Tibial artery (tissue), 4 donors: ENCODE measurements around the gene PALD1.

ENCODE experiments used
- DNase-seq, 2 donors: peaks; one replicate each; pipeline ENCODE4 v3.0.0-alpha.2; 2019
- H3K27ac ChIP-seq, 2 donors: fragments of 200-600 bp; sonication (generic) in 1 of 2; 1 replicate in 1 of 2; 2 replicates in 1 of 2; pipeline ENCODE4 v1.5.1; 2018 to 2019; ENCODE audit warnings: mild to moderate bottlenecking in 1 of 2
- H3K27me3 ChIP-seq, 2 donors: fragments of 200-600 bp; sonication (generic) in 1 of 2; one replicate each; pipeline versions ENCODE4 v1.5.1 to v1.6.0; 2016 to 2019
- H3K36me3 ChIP-seq, 3 donors: fragments of 200-600 bp; sonication (generic) in 2 of 3; one replicate each; pipeline ENCODE4 v1.5.1; 2016 to 2019; ENCODE audit warnings: mild to moderate bottlenecking in 2 of 3
- H3K4me1 ChIP-seq, 4 donors: fragments of 200-600 bp; sonication (generic) in 2 of 4; 1 replicate in 3 of 4; 2 replicates in 1 of 4; pipeline ENCODE4 v1.5.1; 2016 to 2019
- H3K4me3 ChIP-seq, 2 donors: fragments of 200-600 bp; sonication (generic) in 1 of 2; 1 replicate in 1 of 2; 2 replicates in 1 of 2; pipeline ENCODE4 v1.5.1; 2018 to 2019; ENCODE audit warnings: mild to moderate bottlenecking in 2 of 2
- H3K9me3 ChIP-seq, 3 donors: fragments of 200-600 bp; sonication (generic) in 1 of 3; one replicate each; pipeline ENCODE4 v1.5.1; 2016 to 2019
- CTCF ChIP-seq, 2 experiments: fragments of 200-600 bp in 1 of 2; fragments of 450-650 bp in 1 of 2; IDR thresholded peaks; one replicate each; pipeline ENCODE4 v1.5.1; 2017 to 2019; ENCODE audit warnings: antibody characterized with exemption in 2 of 2, mild to moderate bottlenecking in 1 of 2, moderate library complexity in 1 of 2
- intact Hi-C: fragments of 100-400 bp; cut with DNase I; formaldehyde crosslinking; loops from one replicate; pipeline ENCODE4 v1.15.0; 2023; ENCODE audit warnings: low total_unique reads

The PALD1 gene

GRCh38 chr10:70568113-70568512 lies 89.5 kb downstream of the PALD1 start:
- H3K27ac ChIP-seq: no peak overlapping the region
- H3K9me3 ChIP-seq: no peaks in the 10 kb centered on the region
- DNase-seq: no peak
- H3K4me1 ChIP-seq: no peaks in the 10 kb centered on the region
- no peak overlapping the region for H3K4me3 ChIP-seq
- intact Hi-C loops: no loop called here
- H3K36me3 ChIP-seq: peaks cover 0 to 40% (median 7%) of the 10 kb centered on the region in 3 donors
- no peaks in the 10 kb centered on the region for H3K27me3 ChIP-seq
- TF ChIP-seq CTCF (IDR thresholded peaks at IDR 0.05): no peak

- DNase-seq: peak in 1 of 2 donors; percentile 32
- no peak for TF ChIP-seq CTCF (IDR thresholded peaks at IDR 0.05)
- H3K9me3 ChIP-seq: no peaks in the 10 kb centered on the region
- no peaks in the 10 kb centered on the region for H3K4me1 ChIP-seq
- no peak overlapping the region for H3K4me3 ChIP-seq
- peaks cover 0 to 40% (median 7%) of the 10 kb centered on the region in 3 donors for H3K36me3 ChIP-seq
- H3K27me3 ChIP-seq: no peaks in the 10 kb centered on the region
- intact Hi-C loops: no loop called here
- H3K27ac ChIP-seq: no peak overlapping the region
These were observed 90.4 kb downstream of the PALD1 start for GRCh38 chr10:70568781-70569495.

- no peaks in the 10 kb centered on the region for H3K27me3 ChIP-seq
- peaks cover 0 to 18% (median 0%) of the 10 kb centered on the region in 3 donors for H3K36me3 ChIP-seq
- no peak for DNase-seq
- H3K9me3 ChIP-seq: no peaks in the 10 kb centered on the region
- intact Hi-C loops: no loop called here
- H3K27ac ChIP-seq: no peak overlapping the region
- TF ChIP-seq CTCF (IDR thresholded peaks at IDR 0.05): no peak
- peaks cover 0 to 9% (median 5%) of the 10 kb centered on the region in 4 donors for H3K4me1 ChIP-seq
- no peak overlapping the region for H3K4me3 ChIP-seq
These were observed 92.7 kb downstream of the PALD1 start for GRCh38 chr10:70571236-70571635.

- H3K9me3 ChIP-seq: no peaks in the 10 kb centered on the region
These were observed 93.3 kb downstream of the PALD1 start for GRCh38 chr10:70571636-70572439.

More at GRCh38 chr10:70571636-70572439, 93.3 kb downstream of the PALD1 start:
- intact Hi-C loops: no loop called here
- no peaks in the 10 kb centered on the region for H3K27me3 ChIP-seq
- H3K27ac ChIP-seq: no peak overlapping the region
- H3K36me3 ChIP-seq: peaks cover 0 to 12% (median 0%) of the 10 kb centered on the region in 3 donors
- DNase-seq: peak in 1 of 2 donors; percentile 41
- H3K4me3 ChIP-seq: no peak overlapping the region
- peaks cover 0 to 14% (median 8%) of the 10 kb centered on the region in 4 donors for H3K4me1 ChIP-seq
- no peak for TF ChIP-seq CTCF (IDR thresholded peaks at IDR 0.05)
